ENCODE data around the gene BCL11B.

GRCh38 chr14:99143793-99144192 lies 128.2 kb downstream of the BCL11B start:
- TF ChIP-seq IRF4 (IDR thresholded peaks at IDR 0.05; ENCODE audit: low read depth, low read length), result no peak
- no peak for TF ChIP-seq POLR2A (IDR thresholded peaks at IDR 0.05; ENCODE audit: low read depth, low read length)
- no peak for TF ChIP-seq SP1 (IDR thresholded peaks at IDR 0.05; ENCODE audit: low read depth, low read length)
- TF ChIP-seq SPI1 (IDR thresholded peaks at IDR 0.05; ENCODE audit: borderline replicate concordance, insufficient read depth, low read depth, low read length), result no peak
- no peak for TF ChIP-seq REST (IDR thresholded peaks at IDR 0.05; ENCODE audit: low read depth, low read length)
- TF ChIP-seq, protein P1, sequence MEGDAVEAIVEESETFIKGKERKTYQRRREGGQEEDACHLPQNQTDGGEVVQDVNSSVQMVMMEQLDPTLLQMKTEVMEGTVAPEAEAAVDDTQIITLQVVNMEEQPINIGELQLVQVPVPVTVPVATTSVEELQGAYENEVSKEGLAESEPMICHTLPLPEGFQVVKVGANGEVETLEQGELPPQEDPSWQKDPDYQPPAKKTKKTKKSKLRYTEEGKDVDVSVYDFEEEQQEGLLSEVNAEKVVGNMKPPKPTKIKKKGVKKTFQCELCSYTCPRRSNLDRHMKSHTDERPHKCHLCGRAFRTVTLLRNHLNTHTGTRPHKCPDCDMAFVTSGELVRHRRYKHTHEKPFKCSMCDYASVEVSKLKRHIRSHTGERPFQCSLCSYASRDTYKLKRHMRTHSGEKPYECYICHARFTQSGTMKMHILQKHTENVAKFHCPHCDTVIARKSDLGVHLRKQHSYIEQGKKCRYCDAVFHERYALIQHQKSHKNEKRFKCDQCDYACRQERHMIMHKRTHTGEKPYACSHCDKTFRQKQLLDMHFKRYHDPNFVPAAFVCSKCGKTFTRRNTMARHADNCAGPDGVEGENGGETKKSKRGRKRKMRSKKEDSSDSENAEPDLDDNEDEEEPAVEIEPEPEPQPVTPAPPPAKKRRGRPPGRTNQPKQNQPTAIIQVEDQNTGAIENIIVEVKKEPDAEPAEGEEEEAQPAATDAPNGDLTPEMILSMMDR (IDR thresholded peaks at IDR 0.05 in 2 of 3, conservative IDR thresholded peaks at IDR 0.05 in 1 of 3; ENCODE audit: control insufficient read depth in 2 of 3, extremely low read depth in 1 of 3, insufficient read depth in 1 of 3, low read depth in 3 of 3, low read length in 3 of 3), result no peak
- no peak for TF ChIP-seq BCL3 (IDR thresholded peaks at IDR 0.05; ENCODE audit: borderline replicate concordance, insufficient read depth, low read depth, low read length, poor library complexity, severe bottlenecking)
